Ishikawa (cell line): ENCODE data around the gene JPH3.

Experiments
- CEBPB ChIP-seq: IDR thresholded peaks from 2 replicates; pipeline ENCODE4 v1.6.1; 2012
- CREB1 ChIP-seq: IDR thresholded peaks from 2 replicates; pipeline ENCODE4 v1.6.1; 2012; ENCODE audit warnings: low read depth
- EP300 ChIP-seq: IDR thresholded peaks from 2 replicates; pipeline ENCODE4 v1.6.1; 2012; ENCODE audit warnings: borderline replicate concordance
- FOXM1 ChIP-seq: IDR thresholded peaks from 2 replicates; pipeline ENCODE4 v1.6.1; 2012; ENCODE audit warnings: low read depth, borderline replicate concordance
- NFIC ChIP-seq: IDR thresholded peaks from 2 replicates; pipeline ENCODE4 v1.6.1; 2012
- RAD21 ChIP-seq: IDR thresholded peaks from 2 replicates; pipeline ENCODE4 v1.6.1; 2012; ENCODE audit warnings: low read depth
- TAF1 ChIP-seq: IDR thresholded peaks from 2 replicates; pipeline ENCODE4 v1.6.1; 2012; ENCODE audit warnings: low read depth, mild to moderate bottlenecking
- TCF12 ChIP-seq: IDR thresholded peaks from 2 replicates; pipeline ENCODE4 v1.6.1; 2012; ENCODE audit warnings: low read depth
- YY1 ChIP-seq: IDR thresholded peaks from 2 replicates; pipeline ENCODE4 v1.6.1; 2012; ENCODE audit warnings: low read depth
- ZBTB7A ChIP-seq: IDR thresholded peaks from 2 replicates; pipeline ENCODE4 v1.6.1; 2012; ENCODE audit warnings: low read depth
- TF ChIP-seq, protein P1 (sequence below): IDR thresholded peaks from 2 replicates; pipeline ENCODE4 v1.6.1; 2012; ENCODE audit warnings: low read depth, mild to moderate bottlenecking
- TF ChIP-seq, protein P2 (sequence below): IDR thresholded peaks from 2 replicates; pipeline ENCODE4 v1.6.1; 2012
- TF ChIP-seq, protein P3 (sequence below): IDR thresholded peaks from 2 replicates; pipeline ENCODE4 v1.6.1; 2012

DNA sequence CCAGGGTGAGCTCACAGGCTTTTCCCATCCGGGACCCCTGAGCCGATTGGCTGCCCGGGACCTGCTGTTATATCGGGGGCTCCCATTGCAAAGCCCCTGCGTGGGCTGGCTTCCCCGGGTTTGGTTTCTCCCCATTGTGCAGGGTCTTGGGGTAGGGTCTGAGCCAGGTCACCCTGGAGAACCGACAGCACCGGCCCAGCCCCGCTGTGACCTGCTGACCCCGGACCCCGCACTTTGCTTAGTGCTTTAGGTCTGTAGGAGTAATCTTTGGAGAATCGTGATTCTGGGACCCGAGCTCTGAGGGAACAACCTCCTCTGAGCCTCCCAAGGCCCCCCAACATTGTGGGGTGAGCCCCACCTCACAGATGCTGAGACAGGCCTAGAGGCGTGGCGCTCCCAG, 62.9 kb downstream of the JPH3 start:
- TF ChIP-seq RAD21 (no peak), NFIC (no peak), EP300 (no peak), TAF1 (no peak), TCF12 (no peak), CREB1 (no peak), ZBTB7A (no peak), CEBPB (no peak), YY1 (no peak), FOXM1 (no peak)
- TF ChIP-seq, protein P1, sequence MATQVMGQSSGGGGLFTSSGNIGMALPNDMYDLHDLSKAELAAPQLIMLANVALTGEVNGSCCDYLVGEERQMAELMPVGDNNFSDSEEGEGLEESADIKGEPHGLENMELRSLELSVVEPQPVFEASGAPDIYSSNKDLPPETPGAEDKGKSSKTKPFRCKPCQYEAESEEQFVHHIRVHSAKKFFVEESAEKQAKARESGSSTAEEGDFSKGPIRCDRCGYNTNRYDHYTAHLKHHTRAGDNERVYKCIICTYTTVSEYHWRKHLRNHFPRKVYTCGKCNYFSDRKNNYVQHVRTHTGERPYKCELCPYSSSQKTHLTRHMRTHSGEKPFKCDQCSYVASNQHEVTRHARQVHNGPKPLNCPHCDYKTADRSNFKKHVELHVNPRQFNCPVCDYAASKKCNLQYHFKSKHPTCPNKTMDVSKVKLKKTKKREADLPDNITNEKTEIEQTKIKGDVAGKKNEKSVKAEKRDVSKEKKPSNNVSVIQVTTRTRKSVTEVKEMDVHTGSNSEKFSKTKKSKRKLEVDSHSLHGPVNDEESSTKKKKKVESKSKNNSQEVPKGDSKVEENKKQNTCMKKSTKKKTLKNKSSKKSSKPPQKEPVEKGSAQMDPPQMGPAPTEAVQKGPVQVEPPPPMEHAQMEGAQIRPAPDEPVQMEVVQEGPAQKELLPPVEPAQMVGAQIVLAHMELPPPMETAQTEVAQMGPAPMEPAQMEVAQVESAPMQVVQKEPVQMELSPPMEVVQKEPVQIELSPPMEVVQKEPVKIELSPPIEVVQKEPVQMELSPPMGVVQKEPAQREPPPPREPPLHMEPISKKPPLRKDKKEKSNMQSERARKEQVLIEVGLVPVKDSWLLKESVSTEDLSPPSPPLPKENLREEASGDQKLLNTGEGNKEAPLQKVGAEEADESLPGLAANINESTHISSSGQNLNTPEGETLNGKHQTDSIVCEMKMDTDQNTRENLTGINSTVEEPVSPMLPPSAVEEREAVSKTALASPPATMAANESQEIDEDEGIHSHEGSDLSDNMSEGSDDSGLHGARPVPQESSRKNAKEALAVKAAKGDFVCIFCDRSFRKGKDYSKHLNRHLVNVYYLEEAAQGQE = no peak
- TF ChIP-seq, protein P2, sequence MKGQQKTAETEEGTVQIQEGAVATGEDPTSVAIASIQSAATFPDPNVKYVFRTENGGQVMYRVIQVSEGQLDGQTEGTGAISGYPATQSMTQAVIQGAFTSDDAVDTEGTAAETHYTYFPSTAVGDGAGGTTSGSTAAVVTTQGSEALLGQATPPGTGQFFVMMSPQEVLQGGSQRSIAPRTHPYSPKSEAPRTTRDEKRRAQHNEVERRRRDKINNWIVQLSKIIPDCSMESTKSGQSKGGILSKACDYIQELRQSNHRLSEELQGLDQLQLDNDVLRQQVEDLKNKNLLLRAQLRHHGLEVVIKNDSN = no peak
- TF ChIP-seq, protein P3, sequence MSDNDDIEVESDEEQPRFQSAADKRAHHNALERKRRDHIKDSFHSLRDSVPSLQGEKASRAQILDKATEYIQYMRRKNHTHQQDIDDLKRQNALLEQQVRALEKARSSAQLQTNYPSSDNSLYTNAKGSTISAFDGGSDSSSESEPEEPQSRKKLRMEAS = no peak
